COLO668 (cell line): ENCODE data around the gene LIPC.

Experiments used
- DNase-seq: peaks from one replicate; lab custom pipeline; 2025; ENCODE audit not compliant: unreplicated experiment; lab: John Stamatoyannopoulos, UW

LIPC gene

GRCh38 chr15:58512522-58512921, 80.7 kb downstream of the LIPC start:
- no peak for DNase-seq

GRCh38 chr15:58513008-58513407, 81.2 kb downstream of the LIPC start:
- DNase-seq: no peak

GRCh38 chr15:58513726-58514336, 82.0 kb downstream of the LIPC start:
- no peak for DNase-seq

GRCh38 chr15:58515807-58516206, 84.0 kb downstream of the LIPC start:
- DNase-seq: no peak

GRCh38 chr15:58517252-58517681, 85.5 kb downstream of the LIPC start:
- no peak for DNase-seq

GRCh38 chr15:58517682-58518525, 86.1 kb downstream of the LIPC start:
- no peak for DNase-seq

- no peak for DNase-seq
Measured at GRCh38 chr15:58518626-58519025, 86.8 kb downstream of the LIPC start.

GRCh38 chr15:58519516-58519915, 87.7 kb downstream of the LIPC start:
- no peak for DNase-seq

GRCh38 chr15:58520464-58520863, 88.7 kb downstream of the LIPC start:
- no peak for DNase-seq

- DNase-seq: no peak
Measured at GRCh38 chr15:58520936-58521292, 89.1 kb downstream of the LIPC start.

GRCh38 chr15:58521293-58521991, 89.7 kb downstream of the LIPC start:
- DNase-seq: no peak

GRCh38 chr15:58522391-58522790, 90.6 kb downstream of the LIPC start:
- no peak for DNase-seq

GRCh38 chr15:58522865-58523264, 91.1 kb downstream of the LIPC start:
- no peak for DNase-seq

- no peak for DNase-seq
Measured at GRCh38 chr15:58523634-58524033, 91.8 kb downstream of the LIPC start.

- DNase-seq: no peak
Measured at GRCh38 chr15:58524247-58524646, 92.5 kb downstream of the LIPC start.

GRCh38 chr15:58525991-58526421, 94.2 kb downstream of the LIPC start:
- DNase-seq: no peak

GRCh38 chr15:58526647-58527192, 94.9 kb downstream of the LIPC start:
- no peak for DNase-seq

GRCh38 chr15:58527573-58528187, 95.9 kb downstream of the LIPC start:
- no peak for DNase-seq

- DNase-seq: no peak
Measured at GRCh38 chr15:58528188-58528870, 96.5 kb downstream of the LIPC start.

GRCh38 chr15:58529041-58529440, 97.2 kb downstream of the LIPC start:
- DNase-seq: no peak
